ENCODE data around the gene NTHL1.
A peak's percentile ranks its signal among the peaks of the same experiment; 100 is the strongest.

NTHL1 gene

DNA sequence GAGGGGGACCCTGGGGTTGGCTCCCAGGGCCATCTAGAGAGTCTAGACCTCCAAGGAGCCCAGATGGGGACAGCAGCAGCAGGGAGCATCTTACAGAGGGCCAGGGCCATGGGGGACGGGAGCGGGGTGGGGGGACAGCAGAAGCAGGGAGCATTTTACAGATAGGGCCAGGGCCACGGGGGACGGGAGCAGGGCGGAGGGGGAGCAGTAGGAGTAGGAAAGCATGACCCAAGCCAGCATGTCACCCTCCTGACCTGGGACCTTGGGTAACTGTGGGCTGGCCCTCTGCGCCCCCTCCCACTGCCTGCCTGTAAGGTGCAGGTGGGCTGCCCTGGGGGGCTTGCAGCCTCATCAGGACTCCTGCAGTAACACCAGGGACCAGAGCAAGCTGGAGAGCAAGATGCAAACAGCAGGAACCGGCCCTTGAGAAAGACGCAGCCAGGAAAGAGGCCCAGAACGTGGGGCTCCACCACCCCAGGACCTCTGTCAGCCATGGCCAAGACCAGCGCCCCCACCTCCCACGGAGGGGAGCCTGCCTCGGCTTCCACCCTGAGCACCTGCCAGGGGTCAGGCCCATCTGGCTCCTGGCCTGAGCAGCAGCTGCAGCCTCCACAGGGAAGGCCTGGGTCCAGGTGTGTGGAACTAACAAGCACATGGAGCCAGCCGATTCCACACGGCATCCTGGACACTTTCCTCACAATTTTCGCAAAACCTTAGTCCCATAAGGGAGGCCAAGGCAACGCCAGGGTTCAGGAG is 40.4 kb downstream of the NTHL1 start:
- DNase-seq: no peak

DNA sequence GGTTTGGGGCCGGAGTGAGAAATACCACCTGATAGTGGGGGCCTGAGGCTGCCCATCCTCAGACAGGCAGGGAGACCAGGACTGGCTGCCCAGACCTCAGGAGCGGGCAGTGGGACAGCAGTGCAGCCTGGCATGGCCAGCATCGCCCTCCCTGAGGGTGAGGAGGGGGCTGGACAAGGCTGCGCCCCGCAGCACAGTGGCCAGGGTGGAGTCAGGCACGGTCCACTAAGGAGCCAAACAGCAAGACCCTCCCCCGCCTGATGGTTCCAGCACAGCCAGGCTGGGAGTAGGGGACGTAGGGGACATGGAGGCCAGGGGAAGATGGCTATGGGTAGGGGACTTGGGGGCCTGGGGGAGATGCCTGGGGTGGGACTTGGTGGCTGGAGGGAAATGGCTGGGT is 41.3 kb downstream of the NTHL1 start:
- DNase-seq: no peak

DNA sequence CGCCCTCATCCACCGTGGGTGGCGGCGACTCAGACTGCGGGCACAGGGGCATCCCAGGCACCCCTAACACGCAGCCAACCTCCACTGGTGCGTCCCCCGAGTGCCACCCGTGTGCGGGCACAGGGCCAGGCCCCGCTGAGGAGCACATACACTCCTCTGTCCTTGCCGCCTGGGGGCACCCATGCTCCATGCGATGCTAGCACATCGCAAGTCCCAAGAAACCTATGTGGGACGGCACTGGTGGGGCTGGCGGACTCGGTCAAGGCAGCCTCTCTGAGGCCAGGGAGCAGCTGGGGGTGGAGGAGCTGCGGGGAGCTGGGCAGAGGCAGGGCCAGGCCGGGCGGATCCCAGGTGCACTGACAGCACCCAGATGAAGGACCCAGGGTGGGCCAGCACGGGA is 42.0 kb downstream of the NTHL1 start:
- DNase-seq: no peak

DNA sequence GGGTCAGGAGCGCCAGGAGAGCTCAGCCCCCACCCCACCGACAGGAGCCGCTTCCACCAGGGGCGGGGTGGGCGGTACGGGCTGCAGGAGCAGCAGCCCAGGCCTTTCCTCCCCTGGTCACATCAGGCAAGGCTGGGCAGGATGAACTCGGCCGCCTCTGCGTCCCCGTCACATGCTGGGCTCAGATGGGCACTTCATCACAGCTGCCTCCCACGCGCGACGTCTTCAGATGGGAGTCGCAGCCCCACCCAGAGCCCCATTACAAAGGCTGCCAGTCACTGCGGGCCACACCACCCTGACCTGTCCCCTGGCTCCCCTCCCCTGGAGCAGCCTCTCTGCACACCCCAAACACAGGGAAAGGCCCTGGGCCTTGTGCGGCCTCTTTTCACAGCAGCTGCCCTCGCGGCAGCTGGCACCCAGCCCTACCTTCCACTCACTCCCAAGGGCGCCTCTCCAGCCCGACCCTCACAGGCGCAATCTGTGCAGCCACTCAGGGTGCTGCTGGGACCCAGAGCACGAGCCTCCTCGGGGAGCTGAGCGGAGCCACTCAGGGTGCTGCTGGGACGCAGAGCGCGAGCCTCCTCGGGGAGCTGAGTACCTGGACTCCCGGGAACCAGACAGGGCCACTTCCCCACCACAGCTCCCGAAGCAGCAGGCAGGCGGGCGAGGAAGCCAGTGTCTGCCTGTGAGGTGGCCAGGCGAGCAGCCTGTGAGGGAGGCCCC is 42.7 kb downstream of the NTHL1 start:
- DNase-seq: no peak

DNA sequence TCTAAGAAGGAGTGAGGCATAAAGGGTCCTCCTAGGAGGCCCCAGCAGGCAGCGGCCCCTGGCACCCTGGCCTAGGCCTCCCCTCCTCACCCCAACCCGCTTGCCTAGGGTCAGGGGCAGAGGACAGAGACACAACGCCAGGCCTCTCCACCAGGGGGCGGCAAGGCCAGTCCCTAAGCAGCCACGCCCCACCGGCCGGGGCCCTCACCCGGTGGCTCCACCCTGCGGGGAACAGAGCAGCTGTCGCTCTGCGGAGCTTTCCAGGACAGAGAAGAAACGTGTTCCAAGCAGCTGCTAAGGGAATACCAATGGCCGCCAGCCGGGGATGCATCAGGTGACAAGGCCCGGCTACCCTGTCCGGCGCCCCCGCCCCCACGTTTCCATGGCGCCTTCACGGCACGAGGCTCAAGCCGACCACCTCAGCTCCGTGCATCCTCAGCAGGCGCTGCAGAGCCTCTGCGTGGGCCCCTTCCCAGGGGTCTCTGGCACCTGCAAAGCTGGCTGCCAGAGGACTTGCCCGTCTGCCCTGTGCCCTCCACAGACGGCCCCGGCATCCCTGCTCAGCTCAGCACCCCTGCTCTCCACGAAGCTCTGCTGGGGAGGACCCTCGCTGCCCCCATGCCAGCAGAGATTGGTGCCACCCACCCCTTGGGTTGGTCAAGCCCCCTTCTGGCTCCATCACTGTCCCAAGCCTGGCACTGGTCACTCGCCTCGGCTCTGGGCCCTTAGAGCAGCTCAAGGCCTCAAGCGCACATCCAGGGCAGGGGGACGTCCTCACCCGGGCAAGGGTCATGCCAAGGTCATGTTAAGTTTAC is 43.6 kb downstream of the NTHL1 start:
- DNase-seq: peak; percentile 80

DNA sequence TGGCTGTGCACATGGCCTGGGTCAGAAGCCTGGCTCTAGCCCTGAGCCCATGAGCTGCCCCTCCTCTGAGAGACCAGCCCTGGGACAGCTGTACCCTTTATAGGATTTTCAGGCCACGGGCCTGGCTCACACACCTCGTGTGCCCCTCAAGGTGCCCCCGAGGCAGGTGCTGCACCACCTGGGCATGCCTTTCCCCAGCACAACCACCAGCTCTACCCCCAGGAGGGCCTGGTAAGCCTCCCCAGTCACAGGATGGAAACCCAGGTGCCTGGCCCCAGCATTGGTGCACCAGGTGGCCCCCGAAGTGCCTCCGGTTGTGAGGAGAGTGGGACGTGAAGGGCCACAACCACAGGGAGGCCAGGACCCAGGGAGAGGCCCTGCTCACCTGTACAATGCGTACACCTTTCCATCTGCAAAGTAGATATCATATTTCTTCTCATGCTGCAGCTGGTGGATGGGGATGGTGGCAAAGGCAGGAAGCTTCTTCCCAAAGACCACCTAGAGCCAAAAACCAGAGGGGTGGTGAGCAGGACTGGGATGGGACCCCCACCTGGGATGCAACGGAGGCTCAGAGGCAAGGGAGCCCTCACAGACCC is 44.3 kb downstream of the NTHL1 start:
- no peak for DNase-seq

DNA sequence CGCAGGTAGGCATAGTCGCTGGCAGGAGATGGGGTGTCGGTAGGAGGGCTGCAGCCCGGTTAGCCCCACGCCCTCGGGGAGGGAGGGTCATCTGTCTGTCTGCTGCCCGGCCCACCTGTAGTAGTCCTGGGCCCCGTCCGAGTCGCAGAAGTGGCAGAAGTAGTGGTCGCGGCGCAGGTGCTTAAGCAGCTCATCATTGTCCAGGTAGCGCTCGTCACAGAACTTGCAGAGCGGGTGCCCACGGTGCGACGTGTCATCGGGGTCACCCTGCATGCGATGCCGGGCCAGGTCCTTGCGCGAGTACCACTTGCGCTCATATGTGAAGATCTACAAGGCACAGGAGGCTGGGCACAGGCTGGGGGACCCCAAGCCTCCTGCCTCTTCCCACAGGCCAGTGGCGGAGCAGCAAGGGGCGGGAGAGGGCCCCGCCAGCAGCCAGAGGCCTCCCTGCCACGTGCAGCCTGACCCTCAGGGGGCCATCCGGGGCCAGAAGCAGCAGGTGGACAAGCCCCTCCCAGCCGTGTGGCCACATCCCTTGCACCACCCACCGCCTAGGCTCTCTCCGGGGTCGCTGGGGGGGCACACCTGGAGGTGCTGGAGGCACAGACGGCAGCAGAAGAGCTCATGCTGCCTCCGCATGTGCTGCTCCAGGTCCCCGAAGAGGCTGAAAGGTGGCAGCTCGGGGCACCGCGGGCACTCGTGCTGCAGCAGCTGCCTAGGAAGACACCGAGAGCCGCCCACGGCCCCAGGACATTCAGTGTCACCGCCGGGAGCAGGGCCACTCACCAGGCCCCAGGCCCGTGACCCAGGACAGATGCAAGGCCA is 45.0 kb downstream of the NTHL1 start:
- no peak for DNase-seq

DNA sequence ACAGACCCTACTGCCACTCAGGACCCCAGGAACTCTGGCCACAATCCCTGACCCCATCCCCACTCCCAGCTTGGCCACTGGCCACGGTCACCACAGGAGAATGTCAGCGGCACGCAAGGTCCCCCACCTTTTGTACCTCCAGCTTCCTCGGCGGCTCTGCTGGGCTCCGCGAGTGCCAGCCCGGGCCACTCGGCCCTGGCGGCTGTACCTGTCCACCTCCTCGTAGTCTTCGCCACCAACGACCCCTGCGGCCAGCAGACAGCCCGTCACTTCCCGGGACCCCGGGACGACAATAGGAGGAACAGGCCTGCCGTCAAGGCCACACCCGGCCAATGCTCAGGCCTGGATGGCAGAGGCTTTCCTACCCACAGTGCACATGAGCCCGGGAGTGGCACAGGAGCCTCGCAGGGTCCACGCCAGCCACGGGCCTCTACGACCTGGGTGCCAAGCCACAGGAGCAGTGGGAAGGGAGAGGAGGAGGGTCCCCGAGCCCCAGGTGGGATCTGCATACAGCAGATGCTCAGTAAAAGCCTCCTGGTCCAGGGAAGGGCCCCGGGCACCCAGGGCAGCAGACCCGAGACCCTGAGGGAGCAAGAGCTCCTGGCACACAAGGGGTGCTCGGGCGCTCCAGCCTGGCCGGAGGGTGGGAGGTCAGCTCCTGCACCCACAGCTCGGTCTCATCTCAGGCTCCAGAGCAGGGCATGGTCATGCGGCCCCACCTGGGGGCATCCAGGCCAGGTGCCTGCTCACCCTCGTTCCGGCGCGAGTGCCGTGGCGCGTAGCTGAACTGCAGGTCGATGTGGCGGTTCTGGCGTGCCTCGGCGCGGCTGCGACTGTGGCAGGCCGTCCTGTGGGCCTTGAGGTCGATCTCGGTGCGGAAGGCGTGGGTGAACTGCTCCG is 45.9 kb downstream of the NTHL1 start:
- DNase-seq: no peak

DNA sequence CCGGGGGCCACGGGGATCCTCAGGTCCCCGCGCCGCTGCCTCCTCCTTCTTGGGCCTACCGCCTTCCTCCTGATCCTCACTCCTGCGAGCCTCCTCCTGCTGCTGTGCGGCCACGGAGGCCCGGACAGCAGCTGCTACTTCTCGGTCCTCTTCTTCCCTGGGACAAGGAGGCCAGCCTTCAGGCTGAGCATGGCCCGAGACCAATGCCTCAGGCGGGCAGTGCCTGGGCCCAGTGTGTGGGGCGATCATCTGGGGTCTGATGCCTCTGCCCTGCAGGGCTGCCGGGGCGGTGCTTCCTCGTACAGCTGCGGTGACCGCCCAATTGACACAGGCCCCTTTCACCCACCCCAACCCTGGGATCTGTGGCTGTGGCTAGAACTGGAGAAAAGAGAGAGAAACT is 46.6 kb downstream of the NTHL1 start:
- no peak for DNase-seq

DNA sequence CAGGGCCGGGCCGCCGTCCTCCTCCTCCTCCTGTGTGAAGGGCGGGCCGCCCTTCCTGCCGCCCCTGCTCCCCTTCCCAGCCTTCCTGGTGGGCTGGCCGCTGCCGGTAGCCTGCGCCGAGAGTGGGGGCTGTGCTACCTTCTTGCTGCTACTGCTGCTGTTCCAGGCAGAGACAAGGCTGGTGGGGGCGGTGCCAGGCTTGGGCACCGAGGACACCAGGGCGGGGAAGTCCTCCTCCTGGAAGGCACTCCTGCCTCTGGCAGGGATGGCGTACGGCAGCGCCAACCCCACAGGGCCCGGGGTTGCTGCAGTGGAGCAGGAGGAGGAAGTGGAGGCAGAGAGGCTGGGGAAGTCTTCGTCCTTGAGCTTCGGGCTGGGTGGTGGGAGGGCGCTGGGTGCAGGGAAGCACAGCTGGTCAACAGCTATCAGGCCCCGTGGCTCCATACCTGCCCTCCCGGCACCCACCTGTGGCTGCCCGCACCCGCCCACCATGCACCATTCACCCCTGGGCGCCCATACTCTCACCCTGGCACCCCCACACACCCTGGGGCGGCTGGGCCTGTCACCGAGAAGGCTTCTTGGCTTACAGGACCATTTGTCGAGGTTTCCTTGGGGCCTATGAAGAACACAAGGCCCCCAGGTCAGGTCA is 47.6 kb downstream of the NTHL1 start:
- no peak for DNase-seq

DNA sequence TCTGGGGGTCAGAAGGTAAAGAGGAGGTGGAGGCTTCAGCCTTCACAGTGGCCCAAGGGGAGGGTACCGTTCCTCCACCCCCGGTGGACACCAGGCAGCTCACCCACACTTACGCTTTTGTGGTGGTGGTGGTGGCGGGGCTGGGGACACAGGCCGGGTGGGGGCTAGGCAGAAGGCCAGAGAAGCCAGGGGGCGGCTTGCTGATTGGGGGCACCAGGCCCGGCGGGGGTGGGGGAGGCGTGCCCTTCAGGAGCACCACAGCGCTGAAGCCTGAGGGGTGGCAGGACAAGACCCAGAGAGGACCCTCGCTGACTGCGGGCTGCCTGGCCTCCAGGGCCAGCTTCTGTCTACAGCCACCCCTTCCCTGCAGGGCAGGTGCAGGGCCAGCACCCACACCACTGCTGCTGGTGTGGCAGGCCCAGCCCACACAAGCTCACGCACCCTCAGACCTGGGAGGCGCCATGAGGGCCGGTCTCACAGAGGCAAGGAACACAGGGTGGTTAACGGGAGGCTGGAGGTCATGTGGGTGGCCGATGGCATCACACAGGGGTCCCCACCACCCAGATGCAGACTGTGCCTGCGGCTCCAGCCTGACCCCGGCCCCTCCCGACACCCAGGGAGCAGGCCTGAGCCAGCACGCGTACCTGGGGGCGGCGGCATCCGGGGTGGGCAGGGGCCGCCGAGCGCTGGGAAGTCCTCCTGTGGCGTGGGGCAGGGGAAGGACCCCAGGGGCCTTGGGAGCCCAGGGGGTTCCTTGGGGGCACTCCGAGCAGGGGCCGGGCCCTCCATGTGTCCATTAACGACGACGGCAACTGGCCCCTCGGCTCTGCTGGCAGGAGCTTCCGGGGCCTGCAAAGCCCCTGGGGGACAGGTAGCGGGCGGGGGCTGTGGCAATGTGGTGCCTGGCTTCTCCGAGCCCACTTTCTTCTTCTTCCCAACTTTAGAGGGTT is 48.5 kb downstream of the NTHL1 start:
- no peak for DNase-seq

DNA sequence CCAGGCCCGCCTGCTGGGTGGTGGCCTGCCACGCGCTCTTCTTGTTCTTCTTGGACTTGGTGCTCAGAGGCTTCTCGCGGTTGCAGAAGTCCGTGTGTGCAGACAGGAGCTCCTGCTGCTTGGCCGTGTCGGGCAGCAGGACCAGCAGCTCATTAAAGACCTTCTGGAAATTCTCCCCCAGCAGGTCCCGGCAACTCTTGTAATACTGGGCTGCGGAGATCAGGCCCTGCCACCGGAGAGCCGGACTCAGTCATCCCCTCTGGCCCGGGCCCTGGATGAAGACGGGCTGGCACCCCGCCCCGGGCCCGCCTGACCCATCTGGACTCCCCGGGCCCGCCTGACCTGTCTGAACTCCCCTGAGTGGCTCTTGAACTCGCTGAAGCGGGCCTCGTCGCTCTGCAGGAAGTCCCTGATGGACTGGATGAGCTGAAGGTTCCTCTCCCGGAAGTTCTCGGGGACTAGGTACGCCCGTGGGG is 49.2 kb downstream of the NTHL1 start:
- DNase-seq: no peak

DNA sequence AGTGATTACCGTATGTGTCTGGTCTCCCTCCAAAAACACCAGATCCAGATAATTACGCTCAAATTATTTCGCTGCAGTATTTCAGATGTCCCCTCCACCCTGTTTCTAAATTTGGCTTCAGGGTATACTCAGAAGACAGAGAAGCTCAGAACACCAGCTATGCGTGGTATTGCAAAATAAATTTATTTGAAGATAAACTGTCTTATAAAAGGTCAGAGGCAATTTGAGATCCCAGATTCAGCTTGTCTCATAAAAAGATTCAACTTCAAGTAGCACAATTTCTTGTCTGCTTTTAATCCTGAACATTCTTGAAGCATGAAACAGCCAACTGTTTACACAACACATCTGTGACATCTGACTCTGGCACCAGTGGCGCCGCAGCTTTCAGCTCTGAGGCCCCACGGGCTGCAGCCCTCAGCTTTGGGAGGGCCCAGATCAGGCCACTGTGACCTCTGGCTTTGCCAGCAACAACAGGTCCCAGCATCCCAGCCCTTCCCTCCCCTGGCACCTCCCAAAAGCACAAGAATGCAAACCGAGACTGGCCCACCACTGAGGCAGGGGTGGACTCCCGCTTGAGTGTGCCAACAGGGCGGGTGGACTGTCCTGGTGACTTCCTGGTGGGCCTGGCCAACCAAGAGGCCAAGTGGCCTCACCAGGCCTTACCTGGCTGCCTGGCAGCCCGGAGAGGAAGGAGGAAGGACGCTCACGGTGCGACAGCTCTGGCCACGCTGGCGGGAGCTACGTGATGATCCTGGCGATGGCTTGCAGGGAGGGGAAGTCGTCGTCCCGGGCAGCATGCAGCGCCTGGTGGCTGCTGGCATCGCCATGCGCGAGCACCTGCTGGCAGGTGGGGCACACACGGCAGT is 49.9 kb downstream of the NTHL1 start:
- no peak for DNase-seq

DNA sequence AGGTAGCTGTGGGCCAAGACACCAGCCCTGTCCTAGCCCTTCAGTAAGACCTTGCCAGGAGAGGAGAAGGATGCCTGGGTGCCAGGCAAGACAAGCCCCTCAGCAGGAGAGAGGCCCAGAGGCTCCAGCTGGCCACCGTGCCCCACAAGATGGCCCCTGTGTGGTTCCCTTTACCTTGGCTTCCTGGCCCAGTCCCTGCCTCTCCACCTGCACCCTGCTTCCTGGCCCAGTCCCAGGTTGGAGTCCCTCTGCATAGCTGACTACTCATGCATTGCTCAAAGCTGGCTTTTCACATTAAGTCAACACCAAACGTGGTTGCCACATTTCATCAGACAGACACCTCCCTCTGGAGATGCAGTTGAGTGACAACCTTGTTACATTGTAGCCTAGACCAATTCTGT is 53.9 kb downstream of the NTHL1 start:
- no peak for DNase-seq

DNA sequence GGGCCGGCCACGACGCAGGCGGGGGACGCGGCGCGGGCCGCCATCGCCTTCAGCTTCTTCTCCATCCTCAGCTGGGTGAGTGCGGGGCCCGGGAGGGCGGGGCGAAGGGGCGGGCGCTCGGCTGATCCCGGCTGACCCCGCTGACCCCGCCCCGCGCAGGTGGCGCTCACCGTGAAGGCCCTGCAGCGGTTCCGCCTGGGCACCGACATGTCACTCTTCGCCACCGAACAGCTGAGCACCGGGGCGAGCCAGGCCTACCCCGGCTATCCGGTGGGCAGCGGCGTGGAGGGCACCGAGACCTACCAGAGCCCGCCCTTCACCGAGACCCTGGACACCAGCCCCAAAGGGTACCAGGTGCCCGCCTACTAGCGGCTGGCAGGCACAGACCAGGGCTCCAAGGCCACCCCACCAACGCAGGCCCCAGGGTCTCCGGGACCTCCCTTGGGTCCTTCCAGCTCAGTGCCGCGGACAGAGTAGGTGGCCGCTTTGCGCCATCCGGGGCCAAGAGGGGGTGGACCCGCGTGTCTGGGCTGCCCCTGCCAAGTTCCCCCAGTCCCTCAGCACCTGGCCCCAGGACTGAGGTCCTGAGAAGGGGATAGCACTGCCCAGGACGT is 54.8 kb downstream of the NTHL1 start:
- no peak for DNase-seq

DNA sequence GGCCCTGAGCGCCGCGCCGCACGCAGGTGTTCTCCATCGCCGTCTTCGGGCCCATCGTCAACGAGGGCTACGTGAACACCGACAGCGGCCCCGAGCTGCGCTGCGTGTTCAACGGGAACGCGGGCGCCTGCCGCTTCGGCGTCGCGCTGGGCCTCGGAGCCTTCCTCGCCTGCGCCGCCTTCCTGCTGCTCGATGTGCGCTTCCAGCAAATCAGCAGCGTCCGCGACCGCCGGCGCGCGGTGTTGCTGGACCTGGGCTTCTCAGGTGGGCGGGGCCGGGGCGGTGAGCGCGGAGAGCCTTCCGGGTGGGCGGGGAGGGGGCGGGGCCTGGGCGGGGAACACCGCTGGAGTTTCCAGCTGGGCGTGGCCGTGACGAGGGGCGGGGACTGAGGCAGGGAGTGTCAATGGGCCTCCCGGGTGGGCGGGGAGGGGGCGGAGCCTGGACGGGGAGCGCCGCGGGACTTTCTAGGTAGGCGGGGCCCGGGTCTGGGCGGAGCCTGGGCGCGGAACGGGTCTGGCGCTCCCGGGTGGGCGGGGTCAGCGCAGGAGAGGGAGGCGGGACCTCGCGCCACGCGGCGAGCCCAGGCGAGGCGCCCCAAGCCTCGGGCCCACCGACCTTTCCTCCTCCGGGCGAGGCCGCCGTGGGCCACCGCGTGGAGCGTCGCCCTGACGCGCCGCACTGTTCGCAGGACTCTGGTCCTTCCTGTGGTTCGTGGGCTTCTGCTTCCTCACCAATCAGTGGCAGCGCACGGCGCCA is 55.5 kb downstream of the NTHL1 start:
- no peak for DNase-seq

DNA sequence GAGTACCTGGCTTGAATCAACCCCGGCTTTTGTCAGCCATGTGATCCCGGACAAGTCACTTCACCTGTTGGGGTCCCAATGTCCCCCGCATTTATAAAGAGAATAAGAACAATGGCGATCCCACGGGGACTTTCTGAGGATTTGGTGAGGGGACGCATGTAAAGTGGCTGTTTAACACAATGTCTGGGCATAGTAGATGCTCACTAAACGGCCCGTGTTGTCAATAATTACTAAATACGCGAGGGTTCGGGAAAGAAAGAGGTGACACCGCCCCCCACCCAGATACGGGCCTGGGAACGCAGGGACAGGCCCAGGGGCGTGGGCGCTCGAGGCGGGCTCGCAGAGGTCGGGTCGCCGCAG is 56.1 kb downstream of the NTHL1 start:
- DNase-seq: no peak
